Activated T-helper 2 cell treated with anti-CD3 and anti-CD28 coated beads, Interferon-gamma antibody, Interleukin-2, Interleukin-4, amounts not matched to agents 10 μg/mL and 5 μg/mL and 100 μg/mL, durations not matched to agents 14 hours and 24 hours and 36 hours (primary cell): Measurements from ENCODE around the gene RALGPS1. TPM values are rescaled to one million over a fixed set of nuclear protein-coding genes. Genes with fewer than 3 reads are reported as not detected.

Experiments
- DNase-seq: peaks from one replicate; pipeline ENCODE4 v3.0.0; 2021; ENCODE audit warnings: low spot score
- H3K27ac Mint-ChIP-seq: one replicate; pipeline ENCODE4 v1.8.0; 2021; ENCODE audit warnings: mixed read lengths
- H3K27me3 Mint-ChIP-seq: one replicate; pipeline ENCODE4 v1.8.0; 2021; ENCODE audit warnings: low read depth, mixed read lengths
- H3K36me3 Mint-ChIP-seq: one replicate; pipeline ENCODE4 v1.8.0; 2021; ENCODE audit warnings: low read depth, mixed read lengths
- H3K4me1 Mint-ChIP-seq: one replicate; pipeline ENCODE4 v1.8.0; 2021; ENCODE audit warnings: low read depth, mixed read lengths
- H3K4me3 Mint-ChIP-seq: one replicate; pipeline ENCODE4 v1.8.0; 2021; ENCODE audit warnings: low read depth, mild to moderate bottlenecking, moderate library complexity, mixed read lengths
- H3K9me3 Mint-ChIP-seq: one replicate; pipeline ENCODE4 v1.8.0; 2021; ENCODE audit warnings: mixed read lengths
- intact Hi-C: fragments of 100-400 bp; cut with micrococcal nuclease; formaldehyde crosslinking; loops from one replicate; pipeline ENCODE4 v1.15.1; 2023
- total RNA-seq: library from RNA; stranded (reverse); gene quantifications from 2 replicates; pipeline ENCODE4 v1.2.3, GENCODE V29; 2022

Gene RALGPS1
- total RNA-seq, 1 donor from 2014 or later, result 2.4 TPM

DNA sequence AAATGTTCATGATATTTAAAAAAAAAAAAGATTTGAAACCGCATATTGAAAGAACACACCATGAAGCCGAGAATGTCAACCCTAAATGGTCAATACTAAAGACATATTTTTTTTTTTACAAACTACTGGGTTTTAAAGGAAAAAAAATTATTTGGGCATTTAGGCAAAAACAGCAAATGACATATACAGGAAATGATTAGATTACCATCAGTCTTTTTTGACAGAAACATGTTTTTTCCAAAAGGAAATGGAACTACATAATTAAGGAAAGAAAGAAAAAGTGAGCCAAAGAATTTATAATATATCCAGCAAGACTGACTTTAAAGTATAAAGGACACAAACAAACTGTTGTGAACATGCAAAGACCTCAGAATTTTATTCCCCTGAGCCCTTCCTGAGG lies 56.7 kb downstream of the RALGPS1 start:
- H3K36me3 Mint-ChIP-seq, result no peaks in the 10 kb centered on the region
- intact Hi-C loops, result no loop called here
- H3K9me3 Mint-ChIP-seq, result no peaks in the 10 kb centered on the region
- peaks cover 4% of the 10 kb centered on the region for H3K4me1 Mint-ChIP-seq
- DNase-seq, result no peak
- no peak overlapping the region for H3K27ac Mint-ChIP-seq
- no peak overlapping the region for H3K4me3 Mint-ChIP-seq
- H3K27me3 Mint-ChIP-seq, result peaks cover 42% of the 10 kb centered on the region

GRCh38 chr9:126973651-126974529 lies 59.3 kb downstream of the RALGPS1 start:
- H3K36me3 Mint-ChIP-seq, result no peaks in the 10 kb centered on the region
- no peaks in the 10 kb centered on the region for H3K9me3 Mint-ChIP-seq
- H3K27ac Mint-ChIP-seq, result no peak overlapping the region
- peaks cover 7% of the 10 kb centered on the region for H3K4me1 Mint-ChIP-seq
- peaks cover 54% of the 10 kb centered on the region for H3K27me3 Mint-ChIP-seq
- no peak for DNase-seq
- no peak overlapping the region for H3K4me3 Mint-ChIP-seq
- intact Hi-C loops, result no loop called here

GRCh38 chr9:126974594-126974993 lies 60.0 kb downstream of the RALGPS1 start:
- no peaks in the 10 kb centered on the region for H3K9me3 Mint-ChIP-seq
- H3K4me3 Mint-ChIP-seq, result no peak overlapping the region
- no peak overlapping the region for H3K27ac Mint-ChIP-seq
- H3K27me3 Mint-ChIP-seq, result peaks cover 61% of the 10 kb centered on the region
- intact Hi-C loops, result no loop called here
- peaks cover 7% of the 10 kb centered on the region for H3K4me1 Mint-ChIP-seq
- no peak for DNase-seq
- no peaks in the 10 kb centered on the region for H3K36me3 Mint-ChIP-seq

- no peaks in the 10 kb centered on the region for H3K36me3 Mint-ChIP-seq
- H3K4me3 Mint-ChIP-seq, result no peak overlapping the region
- peaks cover 55% of the 10 kb centered on the region for H3K27me3 Mint-ChIP-seq
- peaks cover 7% of the 10 kb centered on the region for H3K4me1 Mint-ChIP-seq
- H3K9me3 Mint-ChIP-seq, result no peaks in the 10 kb centered on the region
- H3K27ac Mint-ChIP-seq, result no peak overlapping the region
- intact Hi-C loops, result no loop called here
- DNase-seq, result no peak
These were observed 61.0 kb downstream of the RALGPS1 start for GRCh38 chr9:126975327-126976220.

DNA sequence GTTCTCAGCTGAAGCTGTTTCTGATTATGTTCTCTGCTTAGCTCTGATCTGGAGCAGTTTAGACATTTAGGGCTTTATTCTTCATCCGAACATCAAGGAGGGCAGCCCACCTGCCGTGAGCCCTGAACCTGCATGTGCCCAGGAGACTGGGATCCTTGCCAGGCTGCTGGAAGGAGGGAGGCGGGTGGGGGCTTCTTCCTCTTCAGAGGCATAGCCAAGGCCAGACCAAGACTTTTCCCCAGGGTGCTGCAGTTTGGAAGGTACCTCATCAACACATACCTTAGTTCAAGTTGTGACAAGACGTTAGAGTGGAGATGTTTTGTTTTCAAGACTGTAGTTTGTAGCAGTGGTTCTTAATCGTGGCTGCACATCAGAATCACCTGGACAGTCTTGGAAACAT lies 64.9 kb downstream of the RALGPS1 start:
- Mint-ChIP-seq H3K36me3 (no peaks in the 10 kb centered on the region), H3K4me3 (no peak overlapping the region), H3K27me3 (peaks cover 60% of the 10 kb centered on the region), H3K27ac (no peak overlapping the region), H3K4me1 (peaks cover 11% of the 10 kb centered on the region), H3K9me3 (peaks cover 4% of the 10 kb centered on the region)
- intact Hi-C loops, result no loop called here
- DNase-seq, result no peak

- Mint-ChIP-seq H3K27me3 (peaks cover 66% of the 10 kb centered on the region), H3K9me3 (peaks cover 4% of the 10 kb centered on the region)
- intact Hi-C loops, result loop anchor here (10.0 kb wide), 2 partner anchors 405 to 565 kb away; no protein-coding TSS in a partner anchor
These were observed 65.6 kb downstream of the RALGPS1 start for GRCh38 chr9:126980231-126980630.

GRCh38 chr9:126981218-126981617 lies 66.6 kb downstream of the RALGPS1 start:
- H3K27me3 Mint-ChIP-seq, result peaks cover 67% of the 10 kb centered on the region
- H3K4me1 Mint-ChIP-seq, result peaks cover 22% of the 10 kb centered on the region
- no peak for DNase-seq
- H3K36me3 Mint-ChIP-seq, result peaks cover 2% of the 10 kb centered on the region
- intact Hi-C loops, result loop anchor here (10.0 kb wide), 2 partner anchors 404 to 566 kb away; no protein-coding TSS in a partner anchor
- H3K9me3 Mint-ChIP-seq, result peaks cover 4% of the 10 kb centered on the region
- no peak overlapping the region for H3K27ac Mint-ChIP-seq
- H3K4me3 Mint-ChIP-seq, result no peak overlapping the region

More at GRCh38 chr9:126980231-126980630, 65.6 kb downstream of the RALGPS1 start:
- Mint-ChIP-seq H3K36me3 (no peaks in the 10 kb centered on the region), H3K4me1 (peaks cover 14% of the 10 kb centered on the region), H3K4me3 (no peak overlapping the region), H3K27ac (no peak overlapping the region)
- DNase-seq, result no peak

- Mint-ChIP-seq H3K4me1 (peaks cover 31% of the 10 kb centered on the region), H3K9me3 (peaks cover 4% of the 10 kb centered on the region), H3K4me3 (no peak overlapping the region), H3K27me3 (peaks cover 61% of the 10 kb centered on the region), H3K27ac (no peak overlapping the region), H3K36me3 (peaks cover 2% of the 10 kb centered on the region)
- DNase-seq, result no peak
- intact Hi-C loops, result loop anchor here (10.0 kb wide), 2 partner anchors 402 to 568 kb away; no protein-coding TSS in a partner anchor
These were observed 67.8 kb downstream of the RALGPS1 start for GRCh38 chr9:126982215-126983002.

DNA sequence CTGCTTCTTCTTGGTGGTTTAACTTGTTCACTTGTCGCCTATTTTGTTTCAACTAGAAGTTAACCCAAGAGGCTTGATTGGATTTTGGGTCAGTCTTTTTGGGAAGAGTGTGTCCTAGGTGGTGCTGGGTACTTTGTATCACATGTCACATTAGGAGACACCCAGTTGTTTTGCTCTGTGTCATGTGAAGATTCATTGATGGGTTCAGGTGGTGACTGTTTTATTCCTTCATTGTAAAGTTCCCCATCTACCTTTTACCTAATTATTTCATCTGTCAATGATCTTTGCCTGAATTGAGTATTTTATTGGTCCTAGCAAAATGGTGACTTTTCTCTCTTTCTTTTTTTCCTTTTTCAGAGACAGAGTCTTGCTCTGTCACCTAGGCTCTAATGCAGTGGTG lies 69.2 kb downstream of the RALGPS1 start:
- H3K27me3 Mint-ChIP-seq, result peaks cover 63% of the 10 kb centered on the region
- no peak overlapping the region for H3K4me3 Mint-ChIP-seq
- peaks cover 40% of the 10 kb centered on the region for H3K4me1 Mint-ChIP-seq
- H3K27ac Mint-ChIP-seq, result no peak overlapping the region
- no peak for DNase-seq
- intact Hi-C loops, result loop anchor here (10.0 kb wide), 2 partner anchors 401 to 569 kb away; no protein-coding TSS in a partner anchor
- peaks cover 5% of the 10 kb centered on the region for H3K36me3 Mint-ChIP-seq
- peaks cover 4% of the 10 kb centered on the region for H3K9me3 Mint-ChIP-seq

GRCh38 chr9:126984969-126985368 lies 70.4 kb downstream of the RALGPS1 start:
- intact Hi-C loops, result loop anchor here (10.0 kb wide), 2 partner anchors 400 to 570 kb away; no protein-coding TSS in a partner anchor
- H3K4me1 Mint-ChIP-seq, result peaks cover 40% of the 10 kb centered on the region
- peaks cover 9% of the 10 kb centered on the region for H3K36me3 Mint-ChIP-seq
- H3K9me3 Mint-ChIP-seq, result peaks cover 4% of the 10 kb centered on the region
- peaks cover 63% of the 10 kb centered on the region for H3K27me3 Mint-ChIP-seq
- no peak overlapping the region for H3K4me3 Mint-ChIP-seq
- no peak for DNase-seq
- no peak overlapping the region for H3K27ac Mint-ChIP-seq

- DNase-seq, result peak; percentile 82
- Mint-ChIP-seq H3K36me3 (peaks cover 9% of the 10 kb centered on the region), H3K27me3 (peaks cover 68% of the 10 kb centered on the region), H3K4me1 (peaks cover 40% of the 10 kb centered on the region), H3K9me3 (peaks cover 4% of the 10 kb centered on the region), H3K27ac (peak overlapping the region; percentile 67), H3K4me3 (peak overlapping the region; percentile 49)
- intact Hi-C loops, result loop anchor here (1.0 to 10.0 kb wide), 4 partner anchors 19 to 571 kb away; no protein-coding TSS in a partner anchor
These were observed 71.4 kb downstream of the RALGPS1 start for GRCh38 chr9:126985870-126986498.
